ENCODE measurements around the gene LBHD1. TPM values are rescaled to one million over a fixed set of nuclear protein-coding genes. Genes with fewer than 3 reads are reported as not detected.
"Not testable (repeated sequence)": the region's sequence is repeated elsewhere in the genome, so short reads cannot be mapped to it uniquely, and the experiment has no call there.

The LBHD1 gene
- total RNA-seq, 3 donors from 2014 or later, result 7.4 to 10.6 (median 10.6) TPM

DNA sequence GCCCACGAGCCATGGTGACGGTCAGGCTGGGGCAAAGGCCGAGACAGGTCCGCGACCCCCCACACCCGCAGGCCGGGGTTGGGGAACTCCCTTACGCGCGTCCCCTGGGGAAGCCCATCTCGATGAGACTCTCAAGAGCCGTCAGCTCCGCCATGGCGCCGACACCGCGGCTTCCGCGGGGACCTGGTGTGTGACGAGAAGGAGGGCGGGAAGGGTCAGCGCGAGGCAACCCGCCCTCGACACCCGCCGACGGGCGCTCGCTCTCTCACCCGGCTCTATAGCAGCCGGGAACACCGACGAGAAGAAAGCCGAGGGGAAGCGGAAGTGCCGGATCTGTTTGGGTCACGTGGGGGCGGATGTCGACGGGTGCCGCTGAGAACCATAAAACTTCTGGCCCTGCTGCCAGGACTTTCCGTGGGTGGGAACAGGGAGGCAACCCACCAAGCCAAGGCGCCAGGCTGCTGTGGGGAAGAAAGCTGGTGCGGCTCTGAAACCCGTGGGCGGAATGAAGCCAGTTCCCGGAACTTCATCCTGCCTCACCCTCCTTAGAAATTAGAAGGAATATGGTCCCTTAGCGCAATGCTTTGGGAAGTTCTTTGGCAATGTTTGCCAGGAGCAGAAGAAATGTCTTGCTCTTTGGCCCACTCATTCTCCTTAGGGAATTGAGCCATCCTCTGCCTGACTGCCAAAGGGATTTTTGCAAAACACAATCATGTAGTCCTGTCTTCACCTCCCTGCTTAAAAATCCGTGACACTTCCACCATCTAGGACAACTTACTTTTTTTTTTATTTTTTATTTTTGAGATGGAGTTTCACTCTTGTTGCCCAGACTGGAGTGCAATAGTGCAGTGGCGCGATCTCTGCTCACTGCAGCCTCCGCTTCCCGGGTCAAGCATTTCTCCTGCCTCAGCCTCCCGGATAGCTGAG, 7.0 kb upstream of the LBHD1 start, which contains the start of gene UBXN1:
UBXN1 (minus strand) TSS at position 304 of the 927 bp plus-strand sequence; CDS start at position 154, 150 bp downstream.
- TF ChIP-seq, protein P1, sequence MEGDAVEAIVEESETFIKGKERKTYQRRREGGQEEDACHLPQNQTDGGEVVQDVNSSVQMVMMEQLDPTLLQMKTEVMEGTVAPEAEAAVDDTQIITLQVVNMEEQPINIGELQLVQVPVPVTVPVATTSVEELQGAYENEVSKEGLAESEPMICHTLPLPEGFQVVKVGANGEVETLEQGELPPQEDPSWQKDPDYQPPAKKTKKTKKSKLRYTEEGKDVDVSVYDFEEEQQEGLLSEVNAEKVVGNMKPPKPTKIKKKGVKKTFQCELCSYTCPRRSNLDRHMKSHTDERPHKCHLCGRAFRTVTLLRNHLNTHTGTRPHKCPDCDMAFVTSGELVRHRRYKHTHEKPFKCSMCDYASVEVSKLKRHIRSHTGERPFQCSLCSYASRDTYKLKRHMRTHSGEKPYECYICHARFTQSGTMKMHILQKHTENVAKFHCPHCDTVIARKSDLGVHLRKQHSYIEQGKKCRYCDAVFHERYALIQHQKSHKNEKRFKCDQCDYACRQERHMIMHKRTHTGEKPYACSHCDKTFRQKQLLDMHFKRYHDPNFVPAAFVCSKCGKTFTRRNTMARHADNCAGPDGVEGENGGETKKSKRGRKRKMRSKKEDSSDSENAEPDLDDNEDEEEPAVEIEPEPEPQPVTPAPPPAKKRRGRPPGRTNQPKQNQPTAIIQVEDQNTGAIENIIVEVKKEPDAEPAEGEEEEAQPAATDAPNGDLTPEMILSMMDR (IDR thresholded peaks at IDR 0.05), result no peak
- intact Hi-C loops (cut with DNase I, micrococcal nuclease), result no loop called here

GRCh38 chr11:62678433-62678769, 6.3 kb upstream of the LBHD1 start:
- no peaks in the 10 kb centered on the region for H3K9me3 ChIP-seq
- TF ChIP-seq, protein P1 (IDR thresholded peaks at IDR 0.05), result no peak
- peak overlapping the region; percentile 99 for H3K4me3 ChIP-seq
- intact Hi-C loops (cut with DNase I, micrococcal nuclease), result no loop called here
- DNase-seq, result no peak
- ATAC-seq, result peak; percentile 26
- no peaks in the 10 kb centered on the region for H3K36me3 ChIP-seq (ENCODE audit: low read depth)
- H3K4me1 ChIP-seq (ENCODE audit: low read depth), result peaks cover 21% of the 10 kb centered on the region

More for the DNA sequence above, 7.0 kb upstream of the LBHD1 start, which contains the start of gene UBXN1:
- Histone ChIP-seq H3K9me3 (no peaks in the 10 kb centered on the region), H3K36me3 (ENCODE audit: low read depth) (no peaks in the 10 kb centered on the region), H3K4me1 (ENCODE audit: low read depth) (peaks cover 19% of the 10 kb centered on the region), H3K4me3 (peak within 1 kb of the TSS; percentile 99)
- peak; percentile 90 to 94 (median 93) for DNase-seq
- ATAC-seq, result peak; percentile 91

GRCh38 chr11:62677714-62678113, 5.6 kb upstream of the LBHD1 start:
- Histone ChIP-seq H3K4me3 (no peak overlapping the region), H3K4me1 (ENCODE audit: low read depth) (peaks cover 28% of the 10 kb centered on the region), H3K36me3 (ENCODE audit: low read depth) (no peaks in the 10 kb centered on the region), H3K9me3 (no peaks in the 10 kb centered on the region)
- ATAC-seq (no peak), DNase-seq (peak in 1 of 3 donors; percentile 41)
- TF ChIP-seq, protein P1 (IDR thresholded peaks at IDR 0.05), result no peak
- intact Hi-C loops (cut with DNase I, micrococcal nuclease), result no loop called here

GRCh38 chr11:62677156-62677555, 5.1 kb upstream of the LBHD1 start:
- TF ChIP-seq, protein P1 (IDR thresholded peaks at IDR 0.05), result no peak
- no peak overlapping the region for H3K4me3 ChIP-seq
- peaks cover 31% of the 10 kb centered on the region for H3K4me1 ChIP-seq (ENCODE audit: low read depth)
- no peaks in the 10 kb centered on the region for H3K9me3 ChIP-seq
- ATAC-seq, result no peak
- no peak for DNase-seq
- no peaks in the 10 kb centered on the region for H3K36me3 ChIP-seq (ENCODE audit: low read depth)
- intact Hi-C loops (cut with DNase I, micrococcal nuclease), result no loop called here

GRCh38 chr11:62676698-62677097, 4.6 kb upstream of the LBHD1 start:
- DNase-seq (peak in 1 of 3 donors; percentile 47), ATAC-seq (no peak)
- TF ChIP-seq, protein P1 (IDR thresholded peaks at IDR 0.05), result no peak
- Histone ChIP-seq H3K4me1 (ENCODE audit: low read depth) (peaks cover 31% of the 10 kb centered on the region), H3K4me3 (no peak overlapping the region), H3K9me3 (no peaks in the 10 kb centered on the region), H3K36me3 (ENCODE audit: low read depth) (no peaks in the 10 kb centered on the region)
- intact Hi-C loops (cut with DNase I, micrococcal nuclease), result no loop called here

- H3K36me3 ChIP-seq (ENCODE audit: low read depth); intact Hi-C loops (cut with DNase I, micrococcal nuclease): not testable (repeated sequence)
- H3K4me1 ChIP-seq (ENCODE audit: low read depth), result peaks cover 38% of the 10 kb centered on the region
Measured at GRCh38 chr11:62675415-62675814, 3.3 kb upstream of the LBHD1 start.

More at GRCh38 chr11:62675415-62675814, 3.3 kb upstream of the LBHD1 start:
- ATAC-seq, H3K9me3 ChIP-seq, H3K4me3 ChIP-seq: not testable (repeated sequence)
- peak in 1 of 3 donors; percentile 16 for DNase-seq

Measured in mucosa of descending colon (tissue), 3 donors.